Measurements from ENCODE around the gene SPATC1L.

Gene SPATC1L

GRCh38 chr21:46118316-46119143 is 65.7 kb downstream of the SPATC1L start:
- DNase-seq = no peak

DNA sequence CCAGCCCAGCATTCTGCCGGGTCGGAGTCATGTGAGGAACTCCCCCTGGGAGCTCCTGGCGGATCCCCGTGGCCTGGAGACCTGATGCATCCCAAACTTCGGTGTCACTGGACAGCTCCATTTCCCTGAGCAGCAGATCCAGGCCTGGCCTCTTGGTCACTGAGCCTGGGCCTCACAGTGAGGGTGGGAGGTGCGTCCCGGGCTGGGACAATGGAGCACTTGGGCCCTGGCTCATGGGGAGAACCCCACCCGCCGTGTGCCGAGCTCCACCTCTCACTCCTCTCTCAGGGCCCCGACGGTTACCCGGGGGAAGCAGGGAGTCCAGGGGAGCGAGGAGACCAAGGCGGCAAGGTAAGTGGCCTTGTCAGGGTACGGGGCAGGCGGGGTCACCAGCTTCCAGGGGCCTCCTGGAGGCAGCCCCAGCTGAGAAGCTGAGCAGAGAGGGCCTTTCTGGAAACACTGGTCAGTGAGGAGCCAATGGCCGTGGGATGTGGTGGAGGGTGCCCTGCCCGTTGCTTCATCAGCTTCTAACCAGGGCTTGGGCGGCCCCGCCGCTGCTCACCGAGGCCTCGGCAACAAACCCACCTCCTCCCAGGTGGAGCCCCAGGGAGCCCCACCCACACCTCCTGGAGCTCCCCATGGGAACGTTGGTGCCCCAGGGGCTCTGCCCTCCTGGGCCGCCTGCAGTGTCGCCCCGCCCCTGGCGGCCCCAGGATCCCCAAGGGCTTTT is 66.5 kb downstream of the SPATC1L start:
- DNase-seq = no peak

- DNase-seq = no peak
Observed at GRCh38 chr21:46116776-46117585, 67.3 kb downstream of the SPATC1L start.

DNA sequence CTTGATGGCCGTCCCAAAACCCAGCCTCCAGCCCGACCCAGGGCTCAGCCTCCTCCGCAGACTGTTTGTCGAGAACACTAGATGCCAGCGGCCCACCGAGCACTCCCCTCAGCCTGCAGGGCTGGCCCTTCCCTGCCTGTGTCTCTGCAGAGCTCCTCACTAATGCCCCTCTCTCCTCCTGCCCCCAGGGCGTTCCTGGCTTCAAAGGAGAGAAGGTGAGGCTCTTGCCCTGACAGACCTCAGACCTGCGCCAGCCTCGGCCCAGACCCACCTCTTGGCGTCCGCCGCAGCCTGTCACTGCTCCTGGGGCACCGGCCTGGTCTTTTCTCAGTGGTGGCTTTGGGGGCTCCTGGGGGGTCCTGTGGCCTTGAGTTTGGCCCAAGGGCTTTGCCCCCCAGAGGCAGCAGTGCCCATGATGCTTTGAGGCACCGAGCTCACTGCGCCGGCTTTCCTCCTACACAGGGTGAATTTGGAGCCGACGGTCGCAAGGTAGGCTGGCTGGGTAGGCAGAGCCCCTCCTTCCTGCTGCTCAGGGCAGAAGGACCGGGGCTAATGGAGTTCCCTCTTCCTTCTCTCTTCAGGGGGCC is 68.0 kb downstream of the SPATC1L start:
- DNase-seq = no peak

DNA sequence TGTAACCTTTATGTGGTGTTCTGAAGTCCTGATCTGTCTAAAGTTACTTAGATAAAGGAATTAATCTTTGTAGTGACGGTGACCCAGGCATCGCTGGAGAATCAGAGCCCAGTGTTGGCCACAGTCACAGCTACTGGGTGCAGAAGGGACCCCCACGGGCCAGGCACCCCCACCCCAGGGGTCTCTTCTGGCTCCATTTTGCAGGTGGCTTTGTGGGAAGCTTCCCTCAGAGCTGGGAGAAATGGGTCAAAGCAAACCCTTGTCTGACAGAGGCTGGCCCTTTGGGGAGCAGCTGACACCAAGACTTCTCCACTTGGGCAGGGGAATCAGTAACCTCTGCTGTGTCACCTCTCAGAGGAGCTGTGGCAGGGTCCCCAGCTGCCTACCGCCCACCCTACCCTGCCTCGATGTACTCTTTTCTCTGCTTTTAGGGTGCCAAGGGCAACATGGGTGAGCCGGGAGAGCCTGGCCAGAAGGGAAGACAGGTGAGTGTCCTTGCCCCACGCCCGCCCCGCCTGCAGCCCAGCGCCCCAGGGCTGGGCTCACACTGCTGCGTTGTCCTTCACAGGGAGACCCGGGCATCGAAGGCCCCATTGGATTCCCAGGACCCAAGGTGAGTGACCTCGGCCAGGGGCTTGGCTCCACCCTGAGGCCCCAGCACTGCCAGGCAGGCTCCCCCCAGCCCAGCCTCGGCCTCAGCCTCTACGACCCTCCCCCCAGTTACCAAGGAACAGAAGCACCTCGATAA is 68.6 kb downstream of the SPATC1L start:
- DNase-seq = no peak

DNA sequence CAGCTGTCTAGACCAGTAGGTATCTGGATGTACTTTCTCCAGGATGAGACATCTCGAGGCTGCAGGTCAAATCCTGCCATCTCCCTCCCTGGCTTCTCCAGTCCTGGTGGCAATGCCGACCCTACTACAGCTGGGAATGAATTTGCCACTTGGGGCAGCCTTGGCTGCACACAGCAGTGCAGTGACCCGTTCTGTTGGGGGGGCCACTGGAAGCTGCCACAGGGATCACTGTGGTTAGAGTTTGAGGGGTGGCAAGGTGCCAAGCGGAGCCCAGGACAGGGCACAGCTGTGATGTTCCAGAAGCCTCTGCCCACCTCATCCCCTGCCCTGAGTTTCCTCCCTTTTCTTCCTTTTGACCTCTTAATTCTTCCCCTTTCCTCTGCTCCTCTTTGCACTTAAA is 69.3 kb downstream of the SPATC1L start:
- DNase-seq = no peak

DNA sequence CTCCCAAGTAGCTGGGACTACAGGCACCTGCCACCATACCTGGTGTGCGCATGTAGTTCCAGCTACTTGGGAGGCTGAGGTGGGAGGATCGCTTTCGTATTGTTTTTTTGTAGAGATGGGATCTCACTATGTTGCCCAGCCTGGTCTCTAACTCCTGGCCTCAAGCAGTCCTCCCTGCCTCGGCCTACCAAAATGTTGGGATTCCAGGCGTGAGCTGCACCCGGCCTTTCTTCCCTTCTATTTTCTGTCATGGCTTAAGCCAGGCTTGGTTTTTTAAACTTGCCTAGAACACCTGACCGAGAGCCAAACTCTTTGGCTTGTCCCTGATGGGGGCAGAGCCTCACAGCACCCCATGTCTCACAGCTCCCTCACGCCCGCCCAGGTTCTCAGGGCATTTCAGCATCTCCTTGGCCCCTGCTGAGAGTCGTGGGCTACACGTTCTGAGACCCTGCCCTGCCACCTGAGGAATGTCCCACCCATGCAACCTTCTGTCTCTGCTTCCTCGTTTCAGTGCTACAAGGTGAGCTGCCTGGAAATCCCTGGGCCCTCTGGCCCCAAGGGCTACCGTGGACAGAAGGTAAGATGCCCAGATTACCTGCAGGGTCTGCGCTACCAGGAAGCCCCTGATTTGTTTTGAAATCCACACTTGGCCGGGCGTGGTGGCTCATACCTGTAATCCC is 70.6 kb downstream of the SPATC1L start:
- no peak for DNase-seq

DNA sequence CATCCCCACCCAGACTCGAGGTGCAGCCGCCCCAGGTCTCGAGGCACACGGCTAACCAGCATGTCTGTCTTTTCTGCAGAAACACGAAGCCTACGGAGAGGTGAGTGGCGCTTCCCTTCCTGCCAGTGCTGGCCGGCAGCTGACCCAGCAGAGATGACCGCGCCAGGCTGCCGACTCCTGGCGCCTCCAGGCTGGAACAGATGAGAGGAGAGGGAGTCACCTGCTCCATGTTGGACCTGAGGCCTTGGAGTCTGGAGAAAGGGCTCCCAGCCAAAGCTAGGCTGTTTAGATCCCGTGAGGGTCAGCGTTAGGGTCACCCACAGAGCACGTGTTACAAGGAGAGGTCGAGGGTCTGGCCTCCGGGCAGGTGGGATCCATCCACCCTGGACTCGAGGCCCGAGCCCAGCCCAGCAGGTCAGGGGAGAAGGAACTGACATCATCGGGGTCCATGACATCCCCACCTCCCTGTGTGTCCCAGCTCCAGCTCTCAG is 71.5 kb downstream of the SPATC1L start:
- no peak for DNase-seq

GRCh38 chr21:46111857-46112724 is 72.2 kb downstream of the SPATC1L start:
- no peak for DNase-seq

GRCh38 chr21:46111193-46111571 is 73.1 kb downstream of the SPATC1L start:
- no peak for DNase-seq
